Renal cortical epithelial cell (primary cell): ENCODE measurements around the gene HACE1. TPM values are rescaled to one million over a fixed set of nuclear protein-coding genes. Genes with fewer than 3 reads are reported as not detected.
"Not testable (repeated sequence)": the region's sequence is repeated elsewhere in the genome, so short reads cannot be mapped to it uniquely, and the experiment has no call there.

Experiments used
- DNase-seq: peaks from one replicate; pipeline ENCODE4 v3.0.0-alpha.2; 2011; ENCODE audit warnings: low read depth
- total RNA-seq: library from RNA; depleted of rRNA; stranded (reverse); fragments of >200 nt; gene quantifications from 2 replicates; pipeline ENCODE4 v1.2.3, GENCODE V29; 2014

The HACE1 gene
- total RNA-seq, 1 donor from 2014 or later, result 20.9 TPM

GRCh38 chr6:104739124-104739523 is 120.6 kb downstream of the HACE1 start:
- DNase-seq, result not testable (repeated sequence)

- not testable (repeated sequence) for DNase-seq
Observed at GRCh38 chr6:104737567-104737966, 122.2 kb downstream of the HACE1 start.

- no peak for DNase-seq
Observed at GRCh38 chr6:104736545-104736944, 123.2 kb downstream of the HACE1 start.

GRCh38 chr6:104730450-104730849 is 129.3 kb downstream of the HACE1 start:
- DNase-seq, result no peak

GRCh38 chr6:104729433-104729832 is 130.3 kb downstream of the HACE1 start:
- DNase-seq, result no peak

GRCh38 chr6:104728448-104728847 is 131.3 kb downstream of the HACE1 start:
- DNase-seq, result no peak

GRCh38 chr6:104718672-104719071 is 141.0 kb downstream of the HACE1 start:
- no peak for DNase-seq

- DNase-seq, result no peak
Observed at GRCh38 chr6:104716858-104717257, 142.9 kb downstream of the HACE1 start.

GRCh38 chr6:104714796-104715195 is 144.9 kb downstream of the HACE1 start:
- DNase-seq, result no peak

- no peak for DNase-seq
Observed at GRCh38 chr6:104713982-104714381, 145.7 kb downstream of the HACE1 start.

- peak; percentile 91 for DNase-seq
Observed at GRCh38 chr6:104711371-104711770, 148.3 kb downstream of the HACE1 start.

GRCh38 chr6:104710543-104711335 is 149.0 kb downstream of the HACE1 start:
- DNase-seq, result no peak

GRCh38 chr6:104705916-104706442 is 153.7 kb downstream of the HACE1 start:
- no peak for DNase-seq

- peak; percentile 85 for DNase-seq
Observed at GRCh38 chr6:104705095-104705707, 154.5 kb downstream of the HACE1 start.

- no peak for DNase-seq
Observed at GRCh38 chr6:104704191-104704590, 155.5 kb downstream of the HACE1 start.

GRCh38 chr6:104702126-104702841 is 157.4 kb downstream of the HACE1 start:
- no peak for DNase-seq

- DNase-seq, result peak; percentile 97
Observed at GRCh38 chr6:104700371-104701185, 159.1 kb downstream of the HACE1 start.

- no peak for DNase-seq
Observed at GRCh38 chr6:104699593-104700329, 160.0 kb downstream of the HACE1 start.

- no peak for DNase-seq
Observed at GRCh38 chr6:104698979-104699378, 160.7 kb downstream of the HACE1 start.

GRCh38 chr6:104692008-104692407 is 167.7 kb downstream of the HACE1 start:
- DNase-seq, result no peak
